ENCODE data around the gene AOPEP. TPM values are rescaled to one million over a fixed set of nuclear protein-coding genes. Genes with fewer than 3 reads are reported as not detected.
A peak's percentile ranks its signal among the peaks of the same experiment; 100 is the strongest.

The AOPEP gene
- total RNA-seq, 1 donor from 2014 or later, result 16.6 TPM

DNA sequence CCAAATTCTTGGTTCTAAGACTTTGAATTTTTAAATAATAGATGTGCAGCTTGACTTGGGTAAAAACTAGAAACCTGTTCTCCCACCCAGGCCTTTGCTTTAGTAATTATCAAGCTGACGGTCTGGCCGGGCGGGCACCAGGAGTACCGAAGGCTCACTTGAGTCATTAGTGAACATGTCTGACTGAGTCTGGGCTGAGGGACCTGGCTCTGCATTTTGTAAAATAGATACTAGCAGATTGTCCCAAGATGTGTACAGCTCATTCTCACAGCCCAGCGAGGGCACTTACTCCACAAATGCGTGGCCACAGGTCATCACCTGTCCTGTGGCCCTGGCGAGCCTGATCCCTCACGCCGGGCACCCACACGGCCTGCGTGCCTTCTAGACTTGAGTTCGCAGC is 374.8 kb downstream of the AOPEP start:
- Histone ChIP-seq H3K9me3 (ENCODE audit: low read depth) (no peaks in the 10 kb centered on the region), H3F3A (ENCODE audit: low read depth) (no peaks in the 10 kb centered on the region), H3K79me2 (ENCODE audit: low read depth) (no peaks in the 10 kb centered on the region), H3K27ac (no peak overlapping the region), H4K20me1 (ENCODE audit: low read depth) (no peaks in the 10 kb centered on the region), H3K9ac (no peak overlapping the region), H3K27me3 (no peaks in the 10 kb centered on the region), H3K4me3 (no peak overlapping the region), H2AFZ (replicated peaks) (no peak overlapping the region), H3K4me2 (no peak overlapping the region), H3K36me3 (no peaks in the 10 kb centered on the region), H3K4me1 (peaks cover 5% of the 10 kb centered on the region)
- Mint-ChIP-seq H3K4me3 (no peak overlapping the region), H3K36me3 (peaks cover 31% of the 10 kb centered on the region), H3K27me3 (ENCODE audit: insufficient read depth, low read depth) (peaks cover 9% of the 10 kb centered on the region), H3K4me1 (peaks cover 28% of the 10 kb centered on the region), H3K27ac (no peak overlapping the region), H3K9me3 (no peaks in the 10 kb centered on the region)
- TF ChIP-seq EZH2phosphoT487 (IDR thresholded peaks at IDR 0.05) (no peak), CTCF (IDR thresholded peaks at IDR 0.05) (no peak), EZH2 (IDR thresholded peaks at IDR 0.05) (no peak)
- DNase-seq (ENCODE audit: low spot score), result no peak

DNA sequence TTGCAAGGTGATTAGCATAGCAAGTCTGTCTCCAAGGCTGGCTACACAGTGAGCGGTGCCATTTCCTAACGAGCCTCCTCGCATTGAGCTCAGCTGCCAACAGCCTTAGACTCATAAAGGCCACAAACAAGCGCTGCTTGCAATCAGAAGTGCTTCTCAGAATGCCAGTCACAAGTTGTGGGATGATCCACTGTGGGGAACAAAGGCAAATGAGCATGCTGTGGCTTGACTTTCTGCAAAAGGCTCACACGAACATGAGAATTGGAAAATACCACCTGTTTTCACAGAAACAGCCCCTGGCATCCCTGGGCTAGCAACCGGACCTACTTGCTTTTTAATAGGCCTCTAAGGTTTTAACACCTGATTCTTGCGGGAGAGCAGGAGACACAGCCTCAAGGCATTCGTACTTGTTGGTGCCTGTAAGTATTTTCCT is 375.5 kb downstream of the AOPEP start:
- Histone ChIP-seq H3K4me3 (no peak overlapping the region), H3K79me2 (ENCODE audit: low read depth) (no peaks in the 10 kb centered on the region), H3K4me2 (no peak overlapping the region), H3K27ac (no peak overlapping the region), H2AFZ (replicated peaks) (no peak overlapping the region), H3F3A (ENCODE audit: low read depth) (no peaks in the 10 kb centered on the region), H3K36me3 (no peaks in the 10 kb centered on the region), H4K20me1 (ENCODE audit: low read depth) (no peaks in the 10 kb centered on the region), H3K9ac (no peak overlapping the region), H3K27me3 (no peaks in the 10 kb centered on the region), H3K4me1 (peaks cover 5% of the 10 kb centered on the region), H3K9me3 (ENCODE audit: low read depth) (no peaks in the 10 kb centered on the region)
- Mint-ChIP-seq H3K27ac (peak overlapping the region; percentile 46), H3K27me3 (ENCODE audit: insufficient read depth, low read depth) (peaks cover 9% of the 10 kb centered on the region), H3K36me3 (peaks cover 28% of the 10 kb centered on the region), H3K9me3 (no peaks in the 10 kb centered on the region), H3K4me3 (no peak overlapping the region), H3K4me1 (peaks cover 31% of the 10 kb centered on the region)
- DNase-seq (ENCODE audit: low spot score), result peak; percentile 30
- TF ChIP-seq CTCF (IDR thresholded peaks at IDR 0.05), result no peak
- no peak for TF ChIP-seq EZH2 (IDR thresholded peaks at IDR 0.05)
- no peak for TF ChIP-seq EZH2phosphoT487 (IDR thresholded peaks at IDR 0.05)

DNA sequence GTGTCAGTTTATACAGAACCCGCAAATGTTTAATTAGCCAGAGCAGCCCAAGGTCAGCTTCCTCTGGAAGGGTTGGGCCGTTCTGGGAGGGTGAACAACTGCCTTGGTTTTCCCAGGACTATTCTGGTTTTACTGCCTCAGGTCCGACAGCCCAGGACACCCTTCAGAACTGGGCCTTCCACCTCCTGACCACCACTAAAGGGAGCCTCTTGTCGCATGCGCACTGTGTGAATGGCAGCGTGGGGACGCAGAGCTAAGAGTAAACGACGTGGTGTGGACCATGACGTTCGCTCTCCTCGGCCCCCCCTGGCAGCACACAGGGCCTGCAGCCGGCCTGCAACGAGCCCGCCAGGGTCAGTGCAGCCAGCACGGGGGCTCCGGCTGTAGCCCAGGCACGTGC is 376.1 kb downstream of the AOPEP start:
- Histone ChIP-seq H3K4me2 (no peak overlapping the region), H4K20me1 (ENCODE audit: low read depth) (no peaks in the 10 kb centered on the region), H3F3A (ENCODE audit: low read depth) (no peaks in the 10 kb centered on the region), H3K27ac (no peak overlapping the region), H3K9ac (no peak overlapping the region), H3K27me3 (no peaks in the 10 kb centered on the region), H3K79me2 (ENCODE audit: low read depth) (no peaks in the 10 kb centered on the region), H3K36me3 (no peaks in the 10 kb centered on the region), H3K9me3 (ENCODE audit: low read depth) (no peaks in the 10 kb centered on the region), H3K4me3 (no peak overlapping the region), H2AFZ (replicated peaks) (no peak overlapping the region), H3K4me1 (peaks cover 5% of the 10 kb centered on the region)
- Mint-ChIP-seq H3K9me3 (no peaks in the 10 kb centered on the region), H3K27ac (no peak overlapping the region), H3K4me3 (no peak overlapping the region), H3K4me1 (peaks cover 36% of the 10 kb centered on the region), H3K36me3 (peaks cover 25% of the 10 kb centered on the region), H3K27me3 (ENCODE audit: insufficient read depth, low read depth) (peaks cover 9% of the 10 kb centered on the region)
- TF ChIP-seq EZH2phosphoT487 (IDR thresholded peaks at IDR 0.05), result no peak
- TF ChIP-seq EZH2 (IDR thresholded peaks at IDR 0.05), result no peak
- TF ChIP-seq CTCF (IDR thresholded peaks at IDR 0.05), result no peak
- DNase-seq (ENCODE audit: low spot score), result no peak
